Mesendoderm (in vitro differentiated cells): ENCODE results near the gene RPS6KA2.
A peak's percentile ranks its signal among the peaks of the same experiment; 100 is the strongest.

Source experiments
- DNase-seq: peaks from one replicate; pipeline ENCODE4 v3.0.0; 2013
- H2AK5ac ChIP-seq: 2 replicates; pipeline ENCODE4 v1.6.1; 2013; ENCODE audit warnings: low read length, inconsistent platforms
- H2BK120ac ChIP-seq: 2 replicates; pipeline ENCODE4 v1.6.1; 2013; ENCODE audit warnings: low read depth, mild to moderate bottlenecking, low read length, moderate library complexity, mixed read lengths
- H2BK15ac ChIP-seq: replicated peaks from 2 replicates; pipeline ENCODE4 v1.6.1; 2013; ENCODE audit warnings: low read depth, mild to moderate bottlenecking, moderate library complexity
- H2BK5ac ChIP-seq: 2 replicates; pipeline ENCODE4 v1.6.1; 2013; ENCODE audit warnings: low read length, inconsistent platforms
- H3K18ac ChIP-seq: 2 replicates; pipeline ENCODE4 v1.6.1; 2013; ENCODE audit warnings: mild to moderate bottlenecking, low read length, mixed read lengths
- H3K23ac ChIP-seq: one replicate; pipeline ENCODE4 v1.6.1; 2013; ENCODE audit warnings: low read length
- H3K27ac ChIP-seq: 2 replicates; pipeline ENCODE4 v1.5.1; 2013; ENCODE audit warnings: low read depth, mild to moderate bottlenecking, inconsistent platforms, low read length, moderate library complexity
- H3K27me3 ChIP-seq: 2 replicates; pipeline ENCODE4 v1.6.1; 2013; ENCODE audit warnings: low read length, control low read depth, mild to moderate bottlenecking, inconsistent platforms; ENCODE audit not compliant: insufficient read depth, poor library complexity
- H3K36me3 ChIP-seq: 2 replicates; pipeline ENCODE4 v1.6.1; 2013; ENCODE audit warnings: low read length, inconsistent platforms; ENCODE audit not compliant: control insufficient read depth, insufficient read depth
- H3K4ac ChIP-seq: one replicate; pipeline ENCODE4 v1.6.1; 2013; ENCODE audit warnings: low read depth, mild to moderate bottlenecking, low read length, moderate library complexity
- H3K4me1 ChIP-seq: 2 replicates; pipeline ENCODE4 v1.6.1; 2013; ENCODE audit warnings: low read depth, low read length, inconsistent platforms; ENCODE audit not compliant: control insufficient read depth
- H3K4me2 ChIP-seq: 2 replicates; pipeline ENCODE4 v1.6.1; 2013; ENCODE audit warnings: low read length
- H3K4me3 ChIP-seq: 2 replicates; pipeline ENCODE4 v1.5.1; 2013; ENCODE audit warnings: mild to moderate bottlenecking, low read length
- H3K56ac ChIP-seq: one replicate; pipeline ENCODE4 v1.6.1; 2013; ENCODE audit warnings: low read length
- H3K79me1 ChIP-seq: 2 replicates; pipeline ENCODE4 v1.6.1; 2013; ENCODE audit warnings: low read length, inconsistent platforms
- H3K79me2 ChIP-seq: 2 replicates; pipeline ENCODE4 v1.6.1; 2013; ENCODE audit warnings: mild to moderate bottlenecking, low read length; ENCODE audit not compliant: control insufficient read depth, insufficient read depth
- H3K9ac ChIP-seq: 2 replicates; pipeline ENCODE4 v1.6.1; 2013; ENCODE audit warnings: low read length, inconsistent platforms
- H4K5ac ChIP-seq: one replicate; pipeline ENCODE4 v1.6.1; 2013; ENCODE audit warnings: low read length
- H4K8ac ChIP-seq: one replicate; pipeline ENCODE4 v1.6.1; 2013; ENCODE audit warnings: low read depth, mild to moderate bottlenecking, control low read depth, low read length, moderate library complexity
- WGBS: extraction: QIAGEN DNeasy Blood & Tissue Kit; methylation state at CpG from one replicate; pipeline ENCODE4 v1.1.7; 2013; ENCODE audit warnings: low lambda C conversion rate, missing lambda C conversion rate; ENCODE audit not compliant: insufficient coverage; ENCODE audit errors: extremely low coverage; 5-methylcytosine and 5-hydroxymethylcytosine counted together

Gene RPS6KA2

GRCh38 chr6:166490671-166491500, 136.2 kb downstream of the RPS6KA2 start:
- Histone ChIP-seq H3K27me3 (no peaks in the 10 kb centered on the region), H3K4me3 (no peak overlapping the region), H3K4ac (no peak overlapping the region), H3K4me1 (peaks cover 3% of the 10 kb centered on the region), H3K79me1 (no peaks in the 10 kb centered on the region), H2AK5ac (no peak overlapping the region), H4K5ac (no peak overlapping the region), H3K18ac (no peak overlapping the region), H3K36me3 (no peaks in the 10 kb centered on the region), H3K9ac (no peak overlapping the region), H2BK15ac (no peak overlapping the region), H3K23ac (no peak overlapping the region), H2BK120ac (no peak overlapping the region), H3K79me2 (no peaks in the 10 kb centered on the region), H3K56ac (no peak overlapping the region), H2BK5ac (no peak overlapping the region), H4K8ac (no peak overlapping the region), H3K4me2 (no peak overlapping the region), H3K27ac (no peak overlapping the region)
- WGBS, result no CpG with 5 or more reads among the region's 18 CpGs
- DNase-seq, result no peak

GRCh38 chr6:166489301-166490155, 137.5 kb downstream of the RPS6KA2 start:
- no peaks in the 10 kb centered on the region for H3K27me3 ChIP-seq
- H3K23ac ChIP-seq, result no peak overlapping the region
- no peak overlapping the region for H3K27ac ChIP-seq
- H3K79me2 ChIP-seq, result no peaks in the 10 kb centered on the region
- H4K8ac ChIP-seq, result no peak overlapping the region
- no peak overlapping the region for H4K5ac ChIP-seq
- WGBS, result no CpG with 5 or more reads among the region's 11 CpGs
- H2BK15ac ChIP-seq, result no peak overlapping the region
- H3K4me3 ChIP-seq, result no peak overlapping the region
- H3K4ac ChIP-seq, result no peak overlapping the region
- no peak overlapping the region for H3K4me2 ChIP-seq
- H3K4me1 ChIP-seq, result peaks cover 3% of the 10 kb centered on the region
- no peaks in the 10 kb centered on the region for H3K36me3 ChIP-seq
- H3K9ac ChIP-seq, result no peak overlapping the region
- DNase-seq, result peak; percentile 28
- no peak overlapping the region for H2AK5ac ChIP-seq
- H2BK5ac ChIP-seq, result no peak overlapping the region
- no peak overlapping the region for H3K56ac ChIP-seq
- H3K79me1 ChIP-seq, result no peaks in the 10 kb centered on the region
- no peak overlapping the region for H3K18ac ChIP-seq
- no peak overlapping the region for H2BK120ac ChIP-seq

GRCh38 chr6:166488701-166489100, 138.3 kb downstream of the RPS6KA2 start:
- Histone ChIP-seq H2BK120ac (no peak overlapping the region), H4K8ac (no peak overlapping the region), H2BK5ac (no peak overlapping the region), H3K27ac (no peak overlapping the region), H2BK15ac (no peak overlapping the region), H3K23ac (no peak overlapping the region), H3K27me3 (no peaks in the 10 kb centered on the region), H3K4me3 (no peak overlapping the region), H3K79me1 (no peaks in the 10 kb centered on the region), H3K4me2 (no peak overlapping the region), H3K4ac (no peak overlapping the region), H3K56ac (no peak overlapping the region), H4K5ac (no peak overlapping the region), H3K18ac (no peak overlapping the region), H2AK5ac (no peak overlapping the region), H3K4me1 (peaks cover 3% of the 10 kb centered on the region), H3K9ac (no peak overlapping the region), H3K79me2 (no peaks in the 10 kb centered on the region), H3K36me3 (no peaks in the 10 kb centered on the region)
- no peak for DNase-seq
- WGBS, result no CpG with 5 or more reads among the region's 13 CpGs

GRCh38 chr6:166488076-166488685, 138.9 kb downstream of the RPS6KA2 start:
- no peak overlapping the region for H3K4me3 ChIP-seq
- H2BK15ac ChIP-seq, result no peak overlapping the region
- H3K56ac ChIP-seq, result no peak overlapping the region
- H3K4me2 ChIP-seq, result no peak overlapping the region
- no peak overlapping the region for H3K27ac ChIP-seq
- no peaks in the 10 kb centered on the region for H3K79me2 ChIP-seq
- H2BK120ac ChIP-seq, result no peak overlapping the region
- H4K5ac ChIP-seq, result no peak overlapping the region
- no peak overlapping the region for H3K9ac ChIP-seq
- no peak overlapping the region for H4K8ac ChIP-seq
- H2AK5ac ChIP-seq, result no peak overlapping the region
- H3K18ac ChIP-seq, result no peak overlapping the region
- no peak overlapping the region for H2BK5ac ChIP-seq
- H3K23ac ChIP-seq, result no peak overlapping the region
- H3K27me3 ChIP-seq, result no peaks in the 10 kb centered on the region
- H3K36me3 ChIP-seq, result no peaks in the 10 kb centered on the region
- H3K79me1 ChIP-seq, result no peaks in the 10 kb centered on the region
- H3K4me1 ChIP-seq, result peaks cover 3% of the 10 kb centered on the region
- WGBS, result no CpG with 5 or more reads among the region's 15 CpGs
- no peak for DNase-seq
- no peak overlapping the region for H3K4ac ChIP-seq

- no peak overlapping the region for H2BK15ac ChIP-seq
- no peaks in the 10 kb centered on the region for H3K36me3 ChIP-seq
- no peak overlapping the region for H2BK120ac ChIP-seq
- H3K4me1 ChIP-seq, result peaks cover 3% of the 10 kb centered on the region
- H2BK5ac ChIP-seq, result no peak overlapping the region
- no peak overlapping the region for H3K23ac ChIP-seq
- H3K56ac ChIP-seq, result no peak overlapping the region
- WGBS, result no CpG with 5 or more reads among the region's 11 CpGs
- DNase-seq, result no peak
- no peak overlapping the region for H3K4ac ChIP-seq
- no peaks in the 10 kb centered on the region for H3K79me1 ChIP-seq
- no peaks in the 10 kb centered on the region for H3K27me3 ChIP-seq
- no peak overlapping the region for H4K5ac ChIP-seq
- H3K27ac ChIP-seq, result no peak overlapping the region
- no peak overlapping the region for H3K4me2 ChIP-seq
- no peak overlapping the region for H3K4me3 ChIP-seq
- H4K8ac ChIP-seq, result no peak overlapping the region
- H3K9ac ChIP-seq, result no peak overlapping the region
- H3K79me2 ChIP-seq, result no peaks in the 10 kb centered on the region
- H3K18ac ChIP-seq, result no peak overlapping the region
- H2AK5ac ChIP-seq, result no peak overlapping the region
Measured at GRCh38 chr6:166487148-166487547, 139.9 kb downstream of the RPS6KA2 start.
